Upper lobe of right lung (tissue), 1 donor: ENCODE results near the gene SGMS1. TPM values are rescaled to one million over a fixed set of nuclear protein-coding genes. Genes with fewer than 3 reads are reported as not detected.
A peak's percentile ranks its signal among the peaks of the same experiment; 100 is the strongest.

Source experiments
- ATAC-seq: fragments of 200-7000 bp; cut with Tn5 transposase; one replicate; pipeline ENCODE4 v1.9.1; 2020; ENCODE audit warnings: mild to moderate bottlenecking, moderate library complexity
- DNase-seq: peaks from one replicate; pipeline ENCODE4 v3.0.0-alpha.2; 2020
- H3K27ac ChIP-seq: fragments of 200-600 bp; one replicate; pipeline ENCODE4 v1.8.0; 2022
- H3K27me3 ChIP-seq: fragments of 200-600 bp; one replicate; pipeline ENCODE4 v1.8.0; 2022; ENCODE audit warnings: mild to moderate bottlenecking
- H3K36me3 ChIP-seq: fragments of 200-600 bp; one replicate; pipeline ENCODE4 v1.8.0; 2022
- H3K4me1 ChIP-seq: fragments of 200-600 bp; one replicate; pipeline ENCODE4 v1.8.0; 2022
- H3K4me3 ChIP-seq: fragments of 200-600 bp; one replicate; pipeline ENCODE4 v1.8.0; 2022; ENCODE audit warnings: mild to moderate bottlenecking
- H3K9me3 ChIP-seq: fragments of 200-600 bp; one replicate; pipeline ENCODE4 v1.8.0; 2022
- intact Hi-C: fragments of 100-400 bp; cut with DNase I; formaldehyde crosslinking; loops from one replicate; pipeline ENCODE4 v1.11.0; 2022
- total RNA-seq: library from RNA; stranded (reverse); fragmentation: NEBNext Ultra II Directional; extraction: Animal tissue kit (Norgen Biotek cat#: 25700); gene quantifications from one replicate; pipeline ENCODE4 v1.2.1, GENCODE V29; 2021
- TF ChIP-seq, protein P1 (sequence below): fragments of 200-600 bp; IDR thresholded peaks from one replicate; pipeline ENCODE4 v1.8.0; 2022; ENCODE audit warnings: antibody characterized with exemption
- donor health status: DM: no; HTN: yes; CAD: no; lungs with severe emphysema.

Gene SGMS1
- total RNA-seq, 1 donor from 2014 or later, result 73.1 TPM

- intact Hi-C loops, result no loop called here
- TF ChIP-seq, protein P1, sequence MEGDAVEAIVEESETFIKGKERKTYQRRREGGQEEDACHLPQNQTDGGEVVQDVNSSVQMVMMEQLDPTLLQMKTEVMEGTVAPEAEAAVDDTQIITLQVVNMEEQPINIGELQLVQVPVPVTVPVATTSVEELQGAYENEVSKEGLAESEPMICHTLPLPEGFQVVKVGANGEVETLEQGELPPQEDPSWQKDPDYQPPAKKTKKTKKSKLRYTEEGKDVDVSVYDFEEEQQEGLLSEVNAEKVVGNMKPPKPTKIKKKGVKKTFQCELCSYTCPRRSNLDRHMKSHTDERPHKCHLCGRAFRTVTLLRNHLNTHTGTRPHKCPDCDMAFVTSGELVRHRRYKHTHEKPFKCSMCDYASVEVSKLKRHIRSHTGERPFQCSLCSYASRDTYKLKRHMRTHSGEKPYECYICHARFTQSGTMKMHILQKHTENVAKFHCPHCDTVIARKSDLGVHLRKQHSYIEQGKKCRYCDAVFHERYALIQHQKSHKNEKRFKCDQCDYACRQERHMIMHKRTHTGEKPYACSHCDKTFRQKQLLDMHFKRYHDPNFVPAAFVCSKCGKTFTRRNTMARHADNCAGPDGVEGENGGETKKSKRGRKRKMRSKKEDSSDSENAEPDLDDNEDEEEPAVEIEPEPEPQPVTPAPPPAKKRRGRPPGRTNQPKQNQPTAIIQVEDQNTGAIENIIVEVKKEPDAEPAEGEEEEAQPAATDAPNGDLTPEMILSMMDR, result no peak
- Histone ChIP-seq H3K27ac (no peak overlapping the region), H3K4me3 (no peak overlapping the region), H3K27me3 (no peaks in the 10 kb centered on the region), H3K36me3 (no peaks in the 10 kb centered on the region), H3K9me3 (no peaks in the 10 kb centered on the region), H3K4me1 (peaks cover 1% of the 10 kb centered on the region)
- DNase-seq (no peak), ATAC-seq (peak; percentile 45)
Measured at GRCh38 chr10:50582766-50583762, 40.7 kb downstream of the SGMS1 start.

- H3K36me3 ChIP-seq, result no peaks in the 10 kb centered on the region
- ATAC-seq (no peak), DNase-seq (no peak)
- peaks cover 11% of the 10 kb centered on the region for H3K4me1 ChIP-seq
- TF ChIP-seq, protein P1, result no peak
- H3K27me3 ChIP-seq, result no peaks in the 10 kb centered on the region
- H3K9me3 ChIP-seq, result no peaks in the 10 kb centered on the region
- intact Hi-C loops, result no loop called here
- no peak overlapping the region for H3K27ac ChIP-seq
- H3K4me3 ChIP-seq, result no peak overlapping the region
Measured at GRCh38 chr10:50582046-50582445, 41.7 kb downstream of the SGMS1 start.

GRCh38 chr10:50580262-50580891 is 43.4 kb downstream of the SGMS1 start:
- DNase-seq (no peak), ATAC-seq (no peak)
- Histone ChIP-seq H3K9me3 (no peaks in the 10 kb centered on the region), H3K36me3 (no peaks in the 10 kb centered on the region), H3K4me1 (peaks cover 21% of the 10 kb centered on the region), H3K27ac (no peak overlapping the region), H3K4me3 (no peak overlapping the region), H3K27me3 (no peaks in the 10 kb centered on the region)
- intact Hi-C loops, result no loop called here
- TF ChIP-seq, protein P1, result no peak

DNA sequence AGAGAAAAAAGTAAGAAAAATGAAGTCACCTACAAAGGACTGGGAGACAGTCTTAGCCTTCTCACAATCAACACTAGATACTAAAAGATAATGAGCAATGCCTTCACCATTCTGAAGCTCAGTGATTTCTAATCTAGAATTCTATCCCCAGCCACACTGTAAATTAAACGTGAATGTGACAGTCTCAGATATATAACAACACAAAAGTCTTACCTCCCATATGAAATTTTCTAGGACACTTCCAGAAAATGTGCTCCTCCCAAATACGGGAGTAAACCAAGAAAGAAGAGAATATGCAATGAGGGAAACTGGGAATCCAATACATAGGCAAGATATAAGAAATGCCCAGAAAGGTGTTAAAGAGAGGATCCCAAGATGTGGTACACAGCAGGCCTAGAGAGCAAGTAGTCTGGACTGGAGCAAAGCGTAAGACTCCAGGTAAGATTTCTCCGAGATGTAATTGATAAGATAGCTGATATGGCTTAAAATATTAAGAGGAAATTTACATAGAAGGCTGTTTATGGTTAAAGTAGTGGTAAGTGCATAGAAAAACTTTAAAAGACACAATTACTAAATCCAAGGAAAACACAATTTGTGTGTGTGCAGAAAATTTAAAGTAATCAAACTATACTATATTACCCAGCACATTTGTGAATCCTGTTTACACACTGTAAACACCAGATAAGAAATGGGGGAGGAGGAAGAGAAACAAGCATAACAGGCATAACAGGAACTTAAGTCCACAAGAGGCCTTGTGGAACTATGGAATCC is 44.1 kb downstream of the SGMS1 start:
- intact Hi-C loops, result no loop called here
- DNase-seq (no peak), ATAC-seq (peak; percentile 55)
- Histone ChIP-seq H3K27me3 (no peaks in the 10 kb centered on the region), H3K36me3 (no peaks in the 10 kb centered on the region), H3K4me3 (no peak overlapping the region), H3K4me1 (peaks cover 21% of the 10 kb centered on the region), H3K27ac (no peak overlapping the region), H3K9me3 (no peaks in the 10 kb centered on the region)
- TF ChIP-seq, protein P1, result no peak

GRCh38 chr10:50578949-50579348 is 44.8 kb downstream of the SGMS1 start:
- peaks cover 21% of the 10 kb centered on the region for H3K4me1 ChIP-seq
- ATAC-seq (no peak), DNase-seq (no peak)
- no peak overlapping the region for H3K4me3 ChIP-seq
- H3K9me3 ChIP-seq, result no peaks in the 10 kb centered on the region
- no peaks in the 10 kb centered on the region for H3K36me3 ChIP-seq
- no peaks in the 10 kb centered on the region for H3K27me3 ChIP-seq
- TF ChIP-seq, protein P1, result no peak
- intact Hi-C loops, result no loop called here
- H3K27ac ChIP-seq, result no peak overlapping the region
